B cell (primary cell): ENCODE results near the gene EHBP1. TPM values are rescaled to one million over a fixed set of nuclear protein-coding genes. Genes with fewer than 3 reads are reported as not detected.

ENCODE experiments used
- ATAC-seq: fragments of 200-7000 bp; cut with Tn5 transposase; one replicate; pipeline ENCODE4 v1.10.0; 2021; ENCODE audit warnings: low read depth, mild to moderate bottlenecking, moderate number of reproducible peaks, moderate library complexity
- CTCF ChIA-PET: fragments of 350-600 bp; sonication (Branson Sonifier 250); formaldehyde crosslinking; loops from one replicate; lab custom pipeline; 2021; ENCODE audit warnings: antibody characterized with exemption, inconsistent platforms; lab: Charles Lee
- POLR2A ChIA-PET: fragments of 350-600 bp; sonication (Branson Sonifier 250); formaldehyde crosslinking; loops from one replicate; lab custom pipeline; 2021; ENCODE audit warnings: antibody characterized with exemption; lab: Charles Lee
- DNase-seq: peaks from one replicate; pipeline ENCODE4 v3.0.0; 2013
- H2AFZ ChIP-seq: 2 replicates; pipeline ENCODE4 v1.6.1; 2012; ENCODE audit warnings: mild to moderate bottlenecking, low read depth, low read length; ENCODE audit not compliant: insufficient read depth, poor library complexity, severe bottlenecking
- H3K27ac ChIP-seq, 2 donors: 1 replicate in 1 of 2; 2 replicates in 1 of 2; pipeline ENCODE4 v1.5.1; 2012 to 2013; ENCODE audit warnings: low read length in 2 of 2, mild to moderate bottlenecking in 2 of 2, moderate library complexity in 1 of 2
- H3K27me3 ChIP-seq, 4 experiments: fragments of 200-600 bp in 1 of 4; sonication (generic) in 1 of 4; replicated peaks in 1 of 4; 1 replicate in 2 of 4; 2 replicates in 2 of 4; pipeline versions ENCODE4 v1.6.1 to v1.7.0; 2013 to 2016; ENCODE audit warnings: low read length in 3 of 4, mild to moderate bottlenecking in 2 of 4, mixed read lengths in 1 of 4, moderate library complexity in 1 of 4; ENCODE audit not compliant: insufficient read depth in 4 of 4, control insufficient read depth in 3 of 4; ENCODE audit errors: control extremely low read depth in 1 of 4
- H3K36me3 ChIP-seq, 2 experiments: replicated peaks in 1 of 2; 1 replicate in 1 of 2; 2 replicates in 1 of 2; pipeline versions ENCODE4 v1.6.1 to v1.7.1; 2013; ENCODE audit warnings: low read length in 1 of 2; ENCODE audit not compliant: insufficient read depth in 2 of 2, control insufficient read depth in 1 of 2; ENCODE audit errors: control extremely low read depth in 1 of 2, extremely low read depth in 1 of 2
- H3K4me1 ChIP-seq, 2 donors: fragments of 200-600 bp in 1 of 2; sonication (generic) in 1 of 2; 1 replicate in 1 of 2; 2 replicates in 1 of 2; pipeline versions ENCODE4 v1.5.1 to v1.6.1; 2013 to 2017; ENCODE audit warnings: low read length in 2 of 2; ENCODE audit not compliant: control insufficient read depth in 2 of 2, insufficient read depth in 2 of 2
- H3K4me2 ChIP-seq: replicated peaks from 2 replicates; pipeline ENCODE3; 2012; ENCODE audit warnings: mild to moderate bottlenecking, low read depth, low read length; ENCODE audit not compliant: poor library complexity, severe bottlenecking
- H3K4me3 ChIP-seq, 5 experiments: fragments of 200-600 bp in 1 of 5; sonication (generic) in 1 of 5; 1 replicate in 3 of 5; 2 replicates in 2 of 5; pipeline versions ENCODE4 v1.5.1 to v1.7.0; 2011 to 2016; ENCODE audit warnings: low read length in 4 of 5, mild to moderate bottlenecking in 4 of 5, low read depth in 2 of 5, control low read depth in 1 of 5, moderate library complexity in 1 of 5; ENCODE audit not compliant: insufficient read depth in 1 of 5; ENCODE audit errors: control extremely low read depth in 1 of 5, extremely low read depth in 1 of 5
- H3K79me2 ChIP-seq: fragments of 200-600 bp; sonication (generic); one replicate; pipeline ENCODE4 v1.6.0; 2016; ENCODE audit warnings: low read length; ENCODE audit not compliant: control insufficient read depth, insufficient read depth
- H3K9ac ChIP-seq: fragments of 200-600 bp; sonication (generic); 2 replicates; pipeline ENCODE4 v1.6.1; 2017; ENCODE audit warnings: mild to moderate bottlenecking, low read length, moderate library complexity
- H3K9me3 ChIP-seq, 3 donors: one replicate each; pipeline versions ENCODE4 v1.6.1 to v1.7.1; 2013; ENCODE audit warnings: low read length in 2 of 3; ENCODE audit not compliant: control insufficient read depth in 2 of 3, insufficient read depth in 1 of 3; ENCODE audit errors: control extremely low read depth in 1 of 3
- H4K20me1 ChIP-seq: 2 replicates; pipeline ENCODE4 v1.6.0; 2012; ENCODE audit warnings: mild to moderate bottlenecking, low read length; ENCODE audit not compliant: insufficient read depth, control insufficient read depth, poor library complexity, severe bottlenecking
- H3K27ac Mint-ChIP-seq: one replicate; pipeline ENCODE4 v1.8.0; 2021; ENCODE audit warnings: mixed read lengths
- H3K27me3 Mint-ChIP-seq: one replicate; pipeline ENCODE4 v1.8.0; 2021; ENCODE audit warnings: mixed read lengths
- H3K4me1 Mint-ChIP-seq: one replicate; pipeline ENCODE4 v1.8.0; 2021; ENCODE audit warnings: mixed read lengths
- H3K4me3 Mint-ChIP-seq: one replicate; pipeline ENCODE4 v1.8.0; 2021; ENCODE audit warnings: mixed read lengths
- H3K9me3 Mint-ChIP-seq: one replicate; pipeline ENCODE4 v1.8.0; 2022; ENCODE audit warnings: mixed read lengths; ENCODE audit not compliant: insufficient read depth
- EZH2 ChIP-seq: IDR thresholded peaks from 2 replicates; pipeline ENCODE4 v1.6.1; 2012; ENCODE audit warnings: borderline replicate concordance, low read depth, mild to moderate bottlenecking, moderate library complexity, low read length; ENCODE audit not compliant: insufficient read depth, poor library complexity, severe bottlenecking
- WGBS: methylation state at CpG from one replicate; pipeline ENCODE4 v1.1.5; 2013; ENCODE audit warnings: missing lambda C conversion rate; ENCODE audit not compliant: insufficient coverage; 5-methylcytosine and 5-hydroxymethylcytosine counted together
- intact Hi-C: fragments of 100-400 bp; cut with micrococcal nuclease; formaldehyde crosslinking; loops from one replicate; pipeline ENCODE4 v1.10.0; 2022
- polyA plus RNA-seq: library from polyadenylated mRNA; depleted of rRNA; stranded (reverse); fragments of >200 nt; gene quantifications from 2 replicates; pipeline ENCODE4 v1.2.3, GENCODE V29; 2012
- total RNA-seq, 2 donors: library from RNA; stranded (reverse); fragments of 120-200 nt in 1 of 2; gene quantifications; 1 replicate in 1 of 2; 2 replicates in 1 of 2; pipeline versions ENCODE4 v1.2.3 to v1.2.4, GENCODE V29; 2013 to 2022
- TF ChIP-seq, protein P1 (sequence below): fragments of 200-600 bp; IDR thresholded peaks from one replicate; pipeline ENCODE4 v1.8.0; 2022; ENCODE audit warnings: antibody characterized with exemption, mild to moderate bottlenecking

EHBP1 gene
- total and polyA plus RNA-seq, 2 donors (not counting 1 experiment from before 2014, with no cell fraction given): 8.8 to 34.7 TPM

DNA sequence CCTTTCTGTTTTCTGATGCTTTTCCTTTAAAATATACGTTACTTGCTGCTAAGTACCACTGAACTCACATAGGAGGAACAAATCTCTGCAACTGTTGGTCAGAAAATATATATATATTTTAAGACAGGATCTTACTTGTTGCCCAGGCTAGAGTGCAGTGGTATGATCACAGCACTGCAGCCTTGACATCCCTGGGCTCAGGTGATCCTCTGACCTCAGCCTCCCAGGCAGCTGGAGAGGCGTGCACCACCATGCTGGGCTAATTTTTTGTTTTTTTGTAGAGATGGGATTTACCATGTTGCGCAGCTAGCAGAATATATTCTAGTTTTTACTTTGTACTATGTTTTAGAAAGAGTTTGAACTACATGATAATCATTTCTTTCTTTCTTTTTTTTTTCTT, 51.5 kb downstream of the EHBP1 start:
- no peaks in the 10 kb centered on the region for H3K9me3 Mint-ChIP-seq
- H3K9me3 ChIP-seq: no peaks in the 10 kb centered on the region
- DNase-seq (no peak), ATAC-seq (no peak)
- H3K27me3 ChIP-seq: no peaks in the 10 kb centered on the region
- WGBS: no CpG with 5 or more reads among the region's 3 CpGs
- H3K4me1 Mint-ChIP-seq: no peaks in the 10 kb centered on the region
- no peak overlapping the region for H3K4me3 Mint-ChIP-seq
- H3K27ac Mint-ChIP-seq: no peak overlapping the region
- H3K4me2 ChIP-seq: no peak overlapping the region
- no peak overlapping the region for H2AFZ ChIP-seq
- H3K9ac ChIP-seq: no peak overlapping the region
- H3K79me2 ChIP-seq: peaks cover 5% of the 10 kb centered on the region
- H3K36me3 ChIP-seq: no peaks in the 10 kb centered on the region
- H3K27me3 Mint-ChIP-seq: no peaks in the 10 kb centered on the region
- no peaks in the 10 kb centered on the region for H4K20me1 ChIP-seq
- H3K27ac ChIP-seq: no peak overlapping the region
- no peak for TF ChIP-seq EZH2
- TF ChIP-seq, protein P1, sequence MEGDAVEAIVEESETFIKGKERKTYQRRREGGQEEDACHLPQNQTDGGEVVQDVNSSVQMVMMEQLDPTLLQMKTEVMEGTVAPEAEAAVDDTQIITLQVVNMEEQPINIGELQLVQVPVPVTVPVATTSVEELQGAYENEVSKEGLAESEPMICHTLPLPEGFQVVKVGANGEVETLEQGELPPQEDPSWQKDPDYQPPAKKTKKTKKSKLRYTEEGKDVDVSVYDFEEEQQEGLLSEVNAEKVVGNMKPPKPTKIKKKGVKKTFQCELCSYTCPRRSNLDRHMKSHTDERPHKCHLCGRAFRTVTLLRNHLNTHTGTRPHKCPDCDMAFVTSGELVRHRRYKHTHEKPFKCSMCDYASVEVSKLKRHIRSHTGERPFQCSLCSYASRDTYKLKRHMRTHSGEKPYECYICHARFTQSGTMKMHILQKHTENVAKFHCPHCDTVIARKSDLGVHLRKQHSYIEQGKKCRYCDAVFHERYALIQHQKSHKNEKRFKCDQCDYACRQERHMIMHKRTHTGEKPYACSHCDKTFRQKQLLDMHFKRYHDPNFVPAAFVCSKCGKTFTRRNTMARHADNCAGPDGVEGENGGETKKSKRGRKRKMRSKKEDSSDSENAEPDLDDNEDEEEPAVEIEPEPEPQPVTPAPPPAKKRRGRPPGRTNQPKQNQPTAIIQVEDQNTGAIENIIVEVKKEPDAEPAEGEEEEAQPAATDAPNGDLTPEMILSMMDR: no peak
- intact Hi-C loops: no loop called here
- no peaks in the 10 kb centered on the region for H3K4me1 ChIP-seq
- CTCF ChIA-PET: interaction anchor here (0.6 to 0.8 kb wide), 3 partner anchors 16 to 21 kb away, joined by 3 to 4 read pairs (median 3); no protein-coding TSS in a partner anchor
- H3K4me3 ChIP-seq: no peak overlapping the region
- POLR2A ChIA-PET: no interaction called here

DNA sequence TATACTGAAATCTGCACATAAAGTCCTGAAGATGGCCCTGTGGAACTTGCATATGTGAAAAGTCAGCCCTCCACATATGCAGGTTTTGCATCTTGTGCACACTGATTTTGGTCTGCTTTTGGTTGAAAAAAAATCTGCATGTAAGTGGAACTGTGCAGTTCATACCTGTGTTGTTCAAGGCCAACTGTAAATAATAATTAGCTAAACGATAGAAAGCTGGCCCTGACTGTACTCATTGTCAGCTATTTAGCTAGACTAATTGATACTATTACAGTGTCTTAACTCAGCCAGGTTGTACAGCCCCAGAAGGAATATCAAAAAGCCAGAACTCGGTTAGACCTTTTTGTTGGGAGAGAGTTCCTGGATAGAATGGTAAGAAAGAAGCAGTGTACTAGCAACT, 54.5 kb downstream of the EHBP1 start:
- Mint-ChIP-seq H3K4me3 (no peak overlapping the region), H3K4me1 (no peaks in the 10 kb centered on the region), H3K27me3 (no peaks in the 10 kb centered on the region), H3K9me3 (no peaks in the 10 kb centered on the region), H3K27ac (no peak overlapping the region)
- intact Hi-C loops: no loop called here
- ChIA-PET POLR2A (no interaction called here), CTCF (no interaction called here)
- no peak overlapping the region for H2AFZ ChIP-seq
- H3K9ac ChIP-seq: no peak overlapping the region
- no peaks in the 10 kb centered on the region for H3K27me3 ChIP-seq
- H3K36me3 ChIP-seq: no peaks in the 10 kb centered on the region
- DNase-seq (no peak), ATAC-seq (no peak)
- no peak overlapping the region for H3K4me3 ChIP-seq
- no CpG with 5 or more reads among the region's 2 CpGs for WGBS
- H3K4me2 ChIP-seq: no peak overlapping the region
- no peaks in the 10 kb centered on the region for H3K9me3 ChIP-seq
- H4K20me1 ChIP-seq: no peaks in the 10 kb centered on the region
- H3K4me1 ChIP-seq: no peaks in the 10 kb centered on the region
- no peak overlapping the region for H3K27ac ChIP-seq
- TF ChIP-seq EZH2: no peak
- TF ChIP-seq, protein P1: no peak
- peaks cover 5% of the 10 kb centered on the region for H3K79me2 ChIP-seq
